GM23338 (cell line): Measurements from ENCODE around the gene AQP5. TPM values are rescaled to one million over a fixed set of nuclear protein-coding genes. Genes with fewer than 3 reads are reported as not detected.

Source experiments
- ATAC-seq: fragments of 200-7000 bp; cut with Tn5 transposase; 3 replicates; pipeline ENCODE4 v1.9.1; 2020
- DNase-seq: peaks from one replicate; pipeline ENCODE4 v3.0.0-alpha.2; 2015; ENCODE audit warnings: low spot score
- H2AFZ ChIP-seq: fragments of 200-600 bp; sonication (generic); 2 replicates; pipeline ENCODE4 v1.8.0; 2016; ENCODE audit warnings: antibody characterized with exemption, mild to moderate bottlenecking, moderate library complexity
- H3F3A ChIP-seq: fragments of 200-600 bp; sonication (generic); replicated peaks from 2 replicates; pipeline ENCODE4 v1.8.0; 2017; ENCODE audit warnings: antibody characterized with exemption, mixed run types, low read depth
- H3K27ac ChIP-seq: fragments of 200-600 bp; sonication (generic); 2 replicates; pipeline ENCODE4 v1.6.1; 2016; ENCODE audit warnings: low read depth
- H3K27me3 ChIP-seq: fragments of 200-600 bp; sonication (generic); 2 replicates; pipeline ENCODE4 v1.8.0; 2016; ENCODE audit warnings: mild to moderate bottlenecking, mixed run types, moderate library complexity; ENCODE audit not compliant: insufficient read depth
- H3K36me3 ChIP-seq: fragments of 200-600 bp; sonication (generic); 2 replicates; pipeline ENCODE4 v1.8.0; 2016; ENCODE audit warnings: mild to moderate bottlenecking; ENCODE audit not compliant: insufficient read depth
- H3K4me1 ChIP-seq: fragments of 200-600 bp; sonication (generic); 2 replicates; pipeline ENCODE4 v1.8.0; 2016; ENCODE audit warnings: mild to moderate bottlenecking, moderate library complexity; ENCODE audit not compliant: insufficient read depth
- H3K4me2 ChIP-seq: fragments of 200-600 bp; sonication (generic); 2 replicates; pipeline ENCODE4 v1.7.1; 2017; ENCODE audit warnings: mixed run types
- H3K4me3 ChIP-seq: fragments of 200-600 bp; sonication (generic); 2 replicates; pipeline ENCODE4 v1.6.1; 2016; ENCODE audit warnings: mixed run types
- H3K79me2 ChIP-seq: fragments of 200-600 bp; sonication (generic); replicated peaks from 2 replicates; pipeline ENCODE4 v1.8.0; 2017; ENCODE audit warnings: mild to moderate bottlenecking; ENCODE audit not compliant: insufficient read depth
- H3K9me2 ChIP-seq: fragments of 200-600 bp; sonication (generic); 2 replicates; pipeline ENCODE4 v1.8.0; 2017; ENCODE audit not compliant: insufficient read depth
- H4K20me1 ChIP-seq: fragments of 200-600 bp; sonication (generic); replicated peaks from 2 replicates; pipeline ENCODE4 v1.8.0; 2017; ENCODE audit warnings: mild to moderate bottlenecking; ENCODE audit not compliant: insufficient read depth
- H3K27ac Mint-ChIP-seq: 2 replicates; pipeline ENCODE4 v1.8.0; 2020; ENCODE audit warnings: inconsistent platforms, mild to moderate bottlenecking, moderate library complexity, mixed read lengths
- H3K27me3 Mint-ChIP-seq: 3 replicates; pipeline ENCODE4 v1.8.0; 2022; ENCODE audit warnings: low read depth, mild to moderate bottlenecking, moderate library complexity, mixed read lengths, inconsistent platforms; ENCODE audit not compliant: insufficient read depth, poor library complexity
- H3K36me3 Mint-ChIP-seq: 3 replicates; pipeline ENCODE4 v1.8.0; 2021; ENCODE audit warnings: low read depth, mild to moderate bottlenecking, inconsistent platforms, moderate library complexity, mixed read lengths
- H3K4me1 Mint-ChIP-seq: 3 replicates; pipeline ENCODE4 v1.8.0; 2020; ENCODE audit warnings: mild to moderate bottlenecking, inconsistent platforms, mixed read lengths
- H3K4me3 Mint-ChIP-seq: 3 replicates; pipeline ENCODE4 v1.8.0; 2021; ENCODE audit warnings: moderate library complexity, mild to moderate bottlenecking, inconsistent platforms, mixed read lengths
- H3K9me3 Mint-ChIP-seq: 3 replicates; pipeline ENCODE4 v1.8.0; 2020; ENCODE audit warnings: moderate library complexity, mild to moderate bottlenecking, inconsistent platforms, mixed read lengths
- CREB1 ChIP-seq: fragments of 250-450 bp; sonication (Bioruptor Pico); IDR thresholded peaks from 2 replicates; pipeline ENCODE4 v1.5.0; 2020; ENCODE audit warnings: low read depth, mild to moderate bottlenecking, moderate library complexity
- REST ChIP-seq: IDR thresholded peaks from one replicate; pipeline ENCODE4 v1.6.1; 2018; ENCODE audit warnings: antibody characterized with exemption; ENCODE audit not compliant: unreplicated experiment
- ZNF114 ChIP-seq: fragments of 250-450 bp; sonication (Bioruptor Pico); IDR thresholded peaks from 2 replicates; pipeline ENCODE4 v1.5.0; 2020; ENCODE audit warnings: mild to moderate bottlenecking, moderate library complexity
- ZNF331 ChIP-seq: fragments of 250-450 bp; sonication (Bioruptor Pico); IDR thresholded peaks from 2 replicates; pipeline ENCODE4 v1.5.0; 2020; ENCODE audit warnings: low read depth, mild to moderate bottlenecking, moderate library complexity
- ZNF462 ChIP-seq: fragments of 250-450 bp; sonication (Bioruptor Pico); IDR thresholded peaks from 2 replicates; pipeline ENCODE4 v1.5.0; 2020; ENCODE audit warnings: mild to moderate bottlenecking, moderate library complexity
- polyA plus RNA-seq: library from polyadenylated mRNA; unstranded; fragments of >200 nt; fragmentation: Nextera tagmentation; extraction: Ambion mirVana; gene quantifications from 2 replicates; pipeline ENCODE4 v1.2.1, GENCODE V29; 2016
- total RNA-seq: library from RNA; depleted of rRNA; stranded (reverse); fragments of >200 nt; shearing (Covaris generic); gene quantifications from 2 replicates; pipeline ENCODE4 v1.2.3, GENCODE V29; 2014

Gene AQP5
- total and polyA plus RNA-seq, 2 experiments from 2014 or later, result 1.3 to 2.2 TPM

- TF ChIP-seq ZNF462, result no peak
- no peak for TF ChIP-seq ZNF331 (CRISPR knock-in tag)
Measured at GRCh38 chr12:49939307-49939706, 22.4 kb upstream of the AQP5 start (continued).

GRCh38 chr12:49939707-49940106 lies 22.0 kb upstream of the AQP5 start:
- no peak overlapping the region for H3K27ac Mint-ChIP-seq
- H3K36me3 ChIP-seq, result no peaks in the 10 kb centered on the region
- no peaks in the 10 kb centered on the region for H4K20me1 ChIP-seq
- no peaks in the 10 kb centered on the region for H3K27me3 ChIP-seq
- peaks cover 6% of the 10 kb centered on the region for H3K27me3 Mint-ChIP-seq
- no peaks in the 10 kb centered on the region for H3K4me1 ChIP-seq
- H3K27ac ChIP-seq, result no peak overlapping the region
- H3K4me3 ChIP-seq, result no peak overlapping the region
- no peaks in the 10 kb centered on the region for H3K79me2 ChIP-seq
- no peaks in the 10 kb centered on the region for H3K9me3 Mint-ChIP-seq
- H3K36me3 Mint-ChIP-seq, result no peaks in the 10 kb centered on the region
- H2AFZ ChIP-seq, result no peak overlapping the region
- peaks cover 17% of the 10 kb centered on the region for H3K4me1 Mint-ChIP-seq
- H3K4me2 ChIP-seq, result no peak overlapping the region
- DNase-seq (no peak), ATAC-seq (peak; percentile 23; the same call in 2 of the 3 replicates)
- TF ChIP-seq ZNF114 (CRISPR knock-in tag) (no peak), CREB1 (no peak), REST (no peak)
- 0 out of 2 replicates have a peak, but pooled peaks cover under 1% of the 10 kb centered on the region for H3K9me2 ChIP-seq
- no peaks in the 10 kb centered on the region for H3F3A ChIP-seq
- no peak overlapping the region for H3K4me3 Mint-ChIP-seq
